CD14-positive monocyte (primary cell): Measurements from ENCODE around the gene PYGL. TPM values are rescaled to one million over a fixed set of nuclear protein-coding genes. Genes with fewer than 3 reads are reported as not detected.

Source experiments
- DNase-seq, 3 donors: peaks; one replicate each; pipeline ENCODE4 v3.0.0-alpha.2; 2011 to 2022
- H2AFZ ChIP-seq: 2 replicates; pipeline ENCODE4 v1.6.0; 2012; ENCODE audit warnings: mild to moderate bottlenecking, low read depth, low read length, inconsistent platforms; ENCODE audit not compliant: insufficient read depth, poor library complexity, severe bottlenecking
- H3K27ac ChIP-seq, 2 donors: 1 replicate in 1 of 2; 2 replicates in 1 of 2; pipeline ENCODE4 v1.5.1; 2012 to 2013; ENCODE audit warnings: low read length in 2 of 2, control low read depth in 1 of 2, inconsistent platforms in 1 of 2, low read depth in 1 of 2, mild to moderate bottlenecking in 1 of 2
- H3K27me3 ChIP-seq, 2 donors: one replicate each; pipeline versions ENCODE4 v1.6.0 to v1.6.1; 2011 to 2013; ENCODE audit warnings: low read length in 2 of 2; ENCODE audit not compliant: control insufficient read depth in 2 of 2, insufficient read depth in 2 of 2
- H3K36me3 ChIP-seq, 2 donors: replicated peaks in 1 of 2; 1 replicate in 1 of 2; 2 replicates in 1 of 2; pipeline versions ENCODE4 v1.5.1 to v1.6.1; 2012 to 2013; ENCODE audit warnings: low read length in 2 of 2, control low read depth in 1 of 2, inconsistent platforms in 1 of 2, mild to moderate bottlenecking in 1 of 2; ENCODE audit not compliant: insufficient read depth in 2 of 2, control insufficient read depth in 1 of 2
- H3K4me1 ChIP-seq, 2 donors: 1 replicate in 1 of 2; 2 replicates in 1 of 2; pipeline versions ENCODE4 v1.5.1 to v1.6.1; 2012 to 2013; ENCODE audit warnings: low read length in 2 of 2, control low read depth in 1 of 2, inconsistent platforms in 1 of 2, mild to moderate bottlenecking in 1 of 2, moderate library complexity in 1 of 2; ENCODE audit not compliant: insufficient read depth in 2 of 2, control insufficient read depth in 1 of 2
- H3K4me2 ChIP-seq: replicated peaks from 2 replicates; pipeline ENCODE3; 2012; ENCODE audit warnings: low read length, moderate library complexity, mild to moderate bottlenecking; ENCODE audit not compliant: poor library complexity, severe bottlenecking; ENCODE audit errors: extremely low read depth
- H3K4me3 ChIP-seq, 3 experiments: fragments of 200-600 bp in 1 of 3; sonication (generic) in 1 of 3; replicated peaks in 1 of 3; 1 replicate in 2 of 3; 2 replicates in 1 of 3; pipeline ENCODE4 v1.5.1; 2011 to 2013; ENCODE audit warnings: low read length in 3 of 3, mild to moderate bottlenecking in 3 of 3, control low read depth in 2 of 3, low read depth in 2 of 3, inconsistent platforms in 1 of 3, moderate library complexity in 1 of 3
- H3K79me2 ChIP-seq: 2 replicates; pipeline ENCODE4 v1.6.0; 2012; ENCODE audit warnings: mild to moderate bottlenecking, control low read depth, inconsistent platforms, low read length, moderate library complexity; ENCODE audit not compliant: insufficient read depth
- H3K9ac ChIP-seq: 2 replicates; pipeline ENCODE4 v1.6.0; 2017; ENCODE audit warnings: low read length, mild to moderate bottlenecking; ENCODE audit not compliant: insufficient read depth, poor library complexity, severe bottlenecking
- H3K9me3 ChIP-seq, 2 donors: replicated peaks in 1 of 2; 1 replicate in 1 of 2; 2 replicates in 1 of 2; pipeline versions ENCODE4 v1.5.1 to v1.6.1; 2012 to 2013; ENCODE audit warnings: low read length in 2 of 2, control low read depth in 1 of 2; ENCODE audit not compliant: control insufficient read depth in 1 of 2, insufficient read depth in 1 of 2
- H4K20me1 ChIP-seq: 2 replicates; pipeline ENCODE4 v1.6.0; 2012; ENCODE audit warnings: mild to moderate bottlenecking, low read length, control low read depth, moderate library complexity; ENCODE audit not compliant: insufficient read depth
- H3K27ac Mint-ChIP-seq, 7 donors: one replicate each; pipeline ENCODE4 v1.8.0; 2020; ENCODE audit warnings: mild to moderate bottlenecking in 7 of 7, mixed read lengths in 7 of 7, moderate library complexity in 6 of 7, inconsistent platforms in 2 of 7
- H3K27me3 Mint-ChIP-seq, 3 donors: one replicate each; pipeline ENCODE4 v1.8.0; 2021 to 2022; ENCODE audit warnings: low read depth in 3 of 3, mild to moderate bottlenecking in 3 of 3, mixed read lengths in 3 of 3, moderate library complexity in 3 of 3, inconsistent platforms in 1 of 3
- H3K36me3 Mint-ChIP-seq, 2 donors: one replicate each; pipeline ENCODE4 v1.8.0; 2020; ENCODE audit warnings: mixed read lengths in 2 of 2, inconsistent platforms in 1 of 2, mild to moderate bottlenecking in 1 of 2
- H3K4me1 Mint-ChIP-seq: one replicate; pipeline ENCODE4 v1.8.0; 2020; ENCODE audit warnings: mild to moderate bottlenecking, mixed read lengths
- H3K4me3 Mint-ChIP-seq, 2 donors: one replicate each; pipeline ENCODE4 v1.8.0; 2020; ENCODE audit warnings: mild to moderate bottlenecking in 2 of 2, mixed read lengths in 2 of 2, moderate library complexity in 1 of 2
- H3K9me3 Mint-ChIP-seq, 7 donors: one replicate each; pipeline ENCODE4 v1.8.0; 2020 to 2022; ENCODE audit warnings: mixed read lengths in 7 of 7, mild to moderate bottlenecking in 6 of 7, moderate library complexity in 6 of 7, inconsistent platforms in 2 of 7
- whole genome bisulfite sequencing: methylation state at CpG from one replicate; pipeline ENCODE4 v1.1.5; 2013; ENCODE audit warnings: missing lambda C conversion rate; ENCODE audit not compliant: insufficient coverage; 5-methylcytosine and 5-hydroxymethylcytosine counted together
- intact Hi-C, 2 donors: fragments of 100-400 bp; cut with micrococcal nuclease; formaldehyde crosslinking; loops; one replicate each; pipeline versions ENCODE4 v1.15.0 to v1.15.1; 2023
- polyA plus RNA-seq, 3 donors: library from polyadenylated mRNA; depleted of rRNA in 1 of 3; unstranded in 2 of 3; stranded (reverse) in 1 of 3; fragments of 300-500 nt in 2 of 3; fragments of >200 nt in 1 of 3; fragmentation: Illumina TruSeq in 2 of 3; gene quantifications; 1 replicate in 2 of 3; 2 replicates in 1 of 3; pipeline ENCODE4 v1.2.3, GENCODE V29; 2012 to 2021
- TF ChIP-seq, protein P1 (sequence below): fragments of 200-600 bp; IDR thresholded peaks from one replicate; pipeline ENCODE4 v1.8.0; 2022; ENCODE audit warnings: antibody characterized with exemption, mild to moderate bottlenecking

The PYGL gene
- polyA plus RNA-seq, 3 donors: 125 to 184 (median 166) TPM

DNA sequence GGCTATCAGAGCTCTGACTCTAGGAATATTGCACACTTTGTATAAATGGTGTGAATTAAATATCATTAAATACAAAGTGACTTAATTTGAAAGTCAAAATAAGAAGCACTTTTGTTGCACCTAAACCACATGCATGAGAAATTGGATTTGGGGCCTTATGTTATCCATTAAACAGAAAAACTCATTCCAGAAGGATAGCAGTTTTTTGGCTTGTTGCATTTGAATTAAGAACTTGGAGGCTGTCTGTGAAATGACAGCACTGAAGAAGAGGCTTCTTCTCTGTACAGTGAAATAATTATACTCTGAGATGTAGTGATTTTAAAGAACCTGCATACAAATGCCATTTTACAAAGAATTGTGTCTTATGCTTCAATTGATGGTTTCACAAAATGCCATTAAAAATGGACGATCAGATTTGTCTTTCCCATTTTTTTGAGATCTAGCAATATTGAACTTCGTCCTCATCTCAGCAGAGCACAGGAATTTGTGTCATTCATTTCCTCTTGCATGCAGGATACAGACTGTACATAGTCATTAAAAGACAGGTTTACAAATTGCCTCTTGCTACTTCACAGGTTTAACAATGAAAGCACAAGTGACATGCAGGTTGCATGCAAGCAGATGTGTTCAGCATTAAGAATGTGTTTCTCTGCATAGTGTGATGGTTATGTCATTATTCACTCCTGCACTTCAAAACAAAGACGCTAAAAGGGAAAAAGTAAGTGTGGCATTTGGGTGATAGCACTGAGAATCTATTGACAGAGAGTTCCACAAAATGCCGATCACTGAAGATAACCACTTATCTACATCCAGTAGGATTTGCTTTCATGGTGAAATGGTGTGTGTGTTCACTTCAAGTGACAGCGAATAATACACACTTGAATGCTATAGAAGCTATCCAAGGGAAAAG is 35.9 kb upstream of the PYGL start:
- Mint-ChIP-seq H3K4me3 (no peak overlapping the region), H3K36me3 (no peaks in the 10 kb centered on the region), H3K9me3 (no peaks in the 10 kb centered on the region), H3K27ac (no peak overlapping the region), H3K4me1 (peaks cover 7% of the 10 kb centered on the region), H3K27me3 (no peaks in the 10 kb centered on the region)
- H3K4me3 ChIP-seq: no peak overlapping the region
- H3K27me3 ChIP-seq: no peaks in the 10 kb centered on the region
- no peak overlapping the region for H2AFZ ChIP-seq
- no peak overlapping the region for H3K27ac ChIP-seq
- no peaks in the 10 kb centered on the region for H3K79me2 ChIP-seq
- peaks cover 6 to 7% of the 10 kb centered on the region in 2 donors for H3K4me1 ChIP-seq
- no peak for DNase-seq
- no peaks in the 10 kb centered on the region for H3K36me3 ChIP-seq
- H4K20me1 ChIP-seq: no peaks in the 10 kb centered on the region
- no peak overlapping the region for H3K4me2 ChIP-seq
- intact Hi-C loops: no loop called here
- WGBS: 100% methylated on average over 1 of the region's 5 CpGs
- TF ChIP-seq, protein P1, sequence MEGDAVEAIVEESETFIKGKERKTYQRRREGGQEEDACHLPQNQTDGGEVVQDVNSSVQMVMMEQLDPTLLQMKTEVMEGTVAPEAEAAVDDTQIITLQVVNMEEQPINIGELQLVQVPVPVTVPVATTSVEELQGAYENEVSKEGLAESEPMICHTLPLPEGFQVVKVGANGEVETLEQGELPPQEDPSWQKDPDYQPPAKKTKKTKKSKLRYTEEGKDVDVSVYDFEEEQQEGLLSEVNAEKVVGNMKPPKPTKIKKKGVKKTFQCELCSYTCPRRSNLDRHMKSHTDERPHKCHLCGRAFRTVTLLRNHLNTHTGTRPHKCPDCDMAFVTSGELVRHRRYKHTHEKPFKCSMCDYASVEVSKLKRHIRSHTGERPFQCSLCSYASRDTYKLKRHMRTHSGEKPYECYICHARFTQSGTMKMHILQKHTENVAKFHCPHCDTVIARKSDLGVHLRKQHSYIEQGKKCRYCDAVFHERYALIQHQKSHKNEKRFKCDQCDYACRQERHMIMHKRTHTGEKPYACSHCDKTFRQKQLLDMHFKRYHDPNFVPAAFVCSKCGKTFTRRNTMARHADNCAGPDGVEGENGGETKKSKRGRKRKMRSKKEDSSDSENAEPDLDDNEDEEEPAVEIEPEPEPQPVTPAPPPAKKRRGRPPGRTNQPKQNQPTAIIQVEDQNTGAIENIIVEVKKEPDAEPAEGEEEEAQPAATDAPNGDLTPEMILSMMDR: no peak
- no peak overlapping the region for H3K9ac ChIP-seq
- H3K9me3 ChIP-seq: no peaks in the 10 kb centered on the region

DNA sequence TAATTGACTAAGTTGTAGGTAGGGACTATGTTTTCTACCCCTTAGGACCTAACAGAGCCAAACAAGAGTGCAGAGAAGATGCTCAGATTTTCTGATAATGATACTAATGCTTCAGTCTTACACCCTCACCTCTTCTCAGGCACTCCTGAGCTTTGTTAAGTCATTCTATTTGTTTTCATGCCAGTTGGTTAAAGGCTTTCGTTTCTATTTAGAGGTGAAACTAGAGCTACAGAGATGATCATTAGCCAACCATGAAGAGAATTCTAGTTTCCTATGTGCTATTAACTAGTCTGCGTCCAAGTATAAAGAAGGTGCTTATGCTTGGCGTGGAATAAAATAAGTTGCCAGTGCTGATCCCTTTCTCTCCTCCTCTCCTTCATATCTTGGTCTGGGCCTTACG is 34.6 kb upstream of the PYGL start:
- peaks cover 7% of the 10 kb centered on the region for H3K4me1 Mint-ChIP-seq
- peak overlapping the region in 1 of 7 donors; percentile 8 for H3K27ac Mint-ChIP-seq
- H3K4me3 Mint-ChIP-seq: no peak overlapping the region
- 100% methylated on average over 1 of the region's 4 CpGs for WGBS
- DNase-seq: no peak
- no peak overlapping the region for H3K4me2 ChIP-seq
- H3K36me3 Mint-ChIP-seq: no peaks in the 10 kb centered on the region
- H3K4me1 ChIP-seq: peaks cover 6 to 7% of the 10 kb centered on the region in 2 donors
- H3K27me3 ChIP-seq: no peaks in the 10 kb centered on the region
- no peaks in the 10 kb centered on the region for H3K9me3 ChIP-seq
- no peak overlapping the region for H3K9ac ChIP-seq
- H3K4me3 ChIP-seq: no peak overlapping the region
- intact Hi-C loops: no loop called here
- no peaks in the 10 kb centered on the region for H3K27me3 Mint-ChIP-seq
- no peaks in the 10 kb centered on the region for H3K36me3 ChIP-seq
- H3K79me2 ChIP-seq: no peaks in the 10 kb centered on the region
- TF ChIP-seq, protein P1: no peak
- no peaks in the 10 kb centered on the region for H3K9me3 Mint-ChIP-seq
- no peaks in the 10 kb centered on the region for H4K20me1 ChIP-seq
- H2AFZ ChIP-seq: no peak overlapping the region
- H3K27ac ChIP-seq: no peak overlapping the region
